Skeletal muscle satellite cell (primary cell): Measurements from ENCODE around the gene SPTBN5.

Source experiments
- H3K27me3 ChIP-seq: 2 replicates; pipeline ENCODE4 v1.7.0; 2013; ENCODE audit warnings: low read length; ENCODE audit not compliant: control insufficient read depth, insufficient read depth
- H3K36me3 ChIP-seq: 2 replicates; pipeline ENCODE4 v1.7.0; 2013; ENCODE audit warnings: mild to moderate bottlenecking, control low read depth, low read length; ENCODE audit not compliant: insufficient read depth
- H3K4me1 ChIP-seq: 2 replicates; pipeline ENCODE4 v1.7.0; 2013; ENCODE audit warnings: low read length; ENCODE audit not compliant: control insufficient read depth, insufficient read depth
- H3K4me2 ChIP-seq: 2 replicates; pipeline ENCODE4 v1.7.0; 2013; ENCODE audit warnings: mild to moderate bottlenecking, low read length
- H3K4me3 ChIP-seq: 2 replicates; pipeline ENCODE4 v1.7.0; 2013; ENCODE audit warnings: low read length
- H3K9ac ChIP-seq: 2 replicates; pipeline ENCODE4 v1.7.0; 2013; ENCODE audit warnings: mild to moderate bottlenecking, low read depth, low read length, moderate library complexity
- H3K9me3 ChIP-seq: replicated peaks from 2 replicates; pipeline ENCODE4 v1.7.0; 2013; ENCODE audit warnings: mild to moderate bottlenecking, control low read depth, low read length

The SPTBN5 gene

DNA sequence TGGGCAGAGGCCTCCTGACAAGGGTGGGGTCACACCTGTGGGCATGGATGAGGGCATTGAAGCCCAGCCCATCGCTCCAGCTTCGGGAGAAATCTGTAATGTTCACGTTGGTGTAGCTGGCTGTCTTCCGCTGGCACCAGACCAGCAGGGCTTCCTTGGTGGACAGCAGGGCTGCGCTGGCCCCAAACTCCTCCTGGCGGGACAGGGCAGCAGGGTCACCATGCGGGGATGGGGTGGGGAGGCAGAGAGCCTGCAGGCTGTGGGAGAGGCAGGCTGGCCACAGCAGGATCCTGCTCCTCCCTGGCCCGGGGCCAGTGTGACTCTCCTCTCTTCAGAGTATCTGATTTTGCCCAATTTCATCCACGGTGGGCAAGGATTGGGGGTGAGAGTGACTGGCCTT, 6.0 kb downstream of the SPTBN5 start:
- Histone ChIP-seq H3K27me3 (no peaks in the 10 kb centered on the region), H3K9me3 (no peaks in the 10 kb centered on the region), H3K9ac (no peak overlapping the region), H3K36me3 (no peaks in the 10 kb centered on the region), H3K4me3 (no peak overlapping the region), H3K4me1 (no peaks in the 10 kb centered on the region), H3K4me2 (no peak overlapping the region)

DNA sequence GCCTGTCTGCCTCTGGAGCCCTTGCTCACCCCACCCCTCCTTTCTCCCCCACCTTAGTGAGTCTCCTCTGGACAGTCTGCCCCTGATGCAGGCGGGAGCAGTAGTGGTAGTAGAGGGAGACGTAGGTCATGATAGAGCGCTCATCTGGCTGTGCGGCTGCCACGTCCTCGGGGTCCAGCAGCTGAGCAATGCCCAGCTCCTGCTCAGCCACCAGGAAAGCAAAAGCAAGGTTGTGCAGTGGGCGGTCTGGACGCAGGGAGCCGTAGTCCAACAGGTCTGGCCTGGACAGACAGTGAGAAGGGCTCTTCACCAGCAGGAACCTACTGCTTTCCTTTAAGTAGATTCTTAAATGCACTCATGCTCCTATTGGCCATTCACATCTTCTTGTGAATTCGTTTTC, 6.7 kb downstream of the SPTBN5 start:
- Histone ChIP-seq H3K9me3 (no peaks in the 10 kb centered on the region), H3K4me1 (no peaks in the 10 kb centered on the region), H3K9ac (no peak overlapping the region), H3K4me2 (no peak overlapping the region), H3K36me3 (no peaks in the 10 kb centered on the region), H3K4me3 (no peak overlapping the region), H3K27me3 (peaks cover 3% of the 10 kb centered on the region)

DNA sequence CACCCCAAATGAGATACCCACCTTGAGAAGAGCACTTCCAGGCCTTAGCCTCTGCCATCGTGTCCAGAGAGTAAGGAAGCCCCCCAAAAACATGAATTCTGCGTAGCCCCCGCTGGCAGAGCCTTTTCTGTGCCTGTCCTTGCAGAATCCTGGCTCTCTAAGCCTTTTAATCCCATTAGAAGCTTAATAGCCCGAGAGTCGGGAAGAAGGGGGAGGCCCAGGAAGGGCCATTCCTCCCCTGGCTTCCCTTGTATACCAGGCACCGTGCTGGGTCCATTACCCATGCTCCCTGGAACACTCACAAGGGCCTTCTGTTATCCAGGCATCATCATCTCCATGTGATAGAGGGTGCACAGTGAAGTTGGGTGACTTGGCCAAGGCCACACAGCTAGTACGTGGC, 7.1 kb downstream of the SPTBN5 start:
- no peak overlapping the region for H3K4me3 ChIP-seq
- H3K27me3 ChIP-seq: peaks cover 3% of the 10 kb centered on the region
- no peaks in the 10 kb centered on the region for H3K36me3 ChIP-seq
- no peak overlapping the region for H3K9ac ChIP-seq
- H3K4me1 ChIP-seq: peaks cover 2% of the 10 kb centered on the region
- no peak overlapping the region for H3K4me2 ChIP-seq
- H3K9me3 ChIP-seq: no peaks in the 10 kb centered on the region

DNA sequence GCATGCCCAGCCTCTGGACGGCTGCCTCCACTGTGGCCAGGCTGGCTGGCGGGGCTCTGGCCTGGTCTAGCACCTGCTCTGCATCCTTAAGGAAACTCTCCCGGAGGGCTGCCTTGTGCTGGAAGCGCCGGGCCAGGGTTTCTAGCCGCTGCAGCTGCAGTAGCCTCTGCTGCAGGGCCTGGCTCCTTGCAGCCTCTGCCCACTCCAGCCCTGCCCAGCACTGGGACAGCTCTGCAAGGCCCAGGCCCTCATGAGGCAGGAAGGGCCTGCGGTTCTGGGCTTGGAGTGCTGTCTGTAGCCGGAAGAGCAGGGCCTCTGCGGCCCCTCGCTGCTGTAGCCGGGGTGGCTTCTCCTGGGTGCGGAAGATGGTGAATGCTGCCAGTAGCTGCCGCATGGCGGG, 8.0 kb downstream of the SPTBN5 start:
- no peaks in the 10 kb centered on the region for H3K36me3 ChIP-seq
- no peak overlapping the region for H3K4me2 ChIP-seq
- peaks cover 8% of the 10 kb centered on the region for H3K4me1 ChIP-seq
- no peak overlapping the region for H3K4me3 ChIP-seq
- no peak overlapping the region for H3K9ac ChIP-seq
- peaks cover 12% of the 10 kb centered on the region for H3K27me3 ChIP-seq
- H3K9me3 ChIP-seq: no peaks in the 10 kb centered on the region

DNA sequence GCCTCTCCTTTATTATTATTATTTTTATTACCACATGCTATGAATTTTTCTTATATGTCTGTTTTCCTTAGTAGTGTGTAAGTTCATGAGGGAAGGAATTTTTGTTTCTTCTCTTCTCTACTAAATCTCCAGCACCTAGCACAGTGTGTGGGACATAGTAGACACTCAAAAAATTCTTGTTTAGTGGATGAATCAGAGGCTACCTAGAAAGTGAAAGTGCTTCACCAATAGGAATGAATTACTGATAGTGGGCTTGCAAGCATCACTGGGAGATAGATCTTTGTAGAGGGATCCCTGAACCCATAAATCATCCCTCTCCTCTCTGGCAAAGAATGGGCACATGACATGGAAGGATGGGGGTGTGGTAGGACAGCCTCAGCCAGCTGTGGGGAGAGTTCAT, 8.5 kb downstream of the SPTBN5 start:
- H3K27me3 ChIP-seq: peaks cover 14% of the 10 kb centered on the region
- H3K4me3 ChIP-seq: no peak overlapping the region
- H3K4me1 ChIP-seq: peaks cover 8% of the 10 kb centered on the region
- no peaks in the 10 kb centered on the region for H3K36me3 ChIP-seq
- H3K9ac ChIP-seq: no peak overlapping the region
- no peak overlapping the region for H3K4me2 ChIP-seq
- no peaks in the 10 kb centered on the region for H3K9me3 ChIP-seq

DNA sequence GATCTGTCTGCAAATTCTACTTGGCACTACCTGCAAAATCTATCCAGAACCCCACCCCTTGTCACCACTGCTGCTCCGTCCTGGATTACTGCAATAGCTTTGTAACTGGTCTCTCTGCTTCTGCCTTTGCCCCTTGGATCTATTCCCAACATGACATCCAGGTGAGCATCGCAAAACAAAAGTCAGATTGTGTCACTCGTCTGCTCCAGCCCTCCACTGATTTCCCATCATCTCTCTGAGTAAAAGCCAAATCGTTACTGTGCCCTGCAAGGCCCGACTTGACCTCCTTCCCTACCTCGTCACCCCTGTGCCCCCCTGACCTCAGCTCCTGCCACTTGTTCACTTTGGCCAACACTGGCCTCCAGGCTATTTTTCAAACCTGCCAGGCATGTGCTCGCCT, 9.4 kb downstream of the SPTBN5 start:
- Histone ChIP-seq H3K4me3 (no peak overlapping the region), H3K4me1 (peaks cover 8% of the 10 kb centered on the region), H3K36me3 (no peaks in the 10 kb centered on the region), H3K9ac (no peak overlapping the region), H3K4me2 (no peak overlapping the region), H3K9me3 (no peaks in the 10 kb centered on the region), H3K27me3 (peaks cover 17% of the 10 kb centered on the region)

DNA sequence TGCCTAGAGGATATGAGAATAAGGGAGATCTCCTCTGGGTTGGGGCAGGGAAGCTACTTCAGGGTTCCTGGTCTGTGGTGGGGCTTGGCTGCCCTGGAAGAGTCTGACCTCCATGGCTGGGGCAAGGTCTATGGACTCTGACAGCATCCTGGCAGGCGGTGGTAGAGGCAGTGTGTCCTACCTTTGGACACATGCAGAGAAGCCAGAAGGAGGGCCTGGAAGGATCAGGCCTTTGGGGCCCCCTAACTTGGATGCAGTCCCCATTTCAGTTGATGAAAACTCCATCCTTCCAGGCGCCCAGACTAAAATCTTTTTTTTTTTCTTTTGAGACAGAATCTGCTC, 10.4 kb downstream of the SPTBN5 start:
- Histone ChIP-seq H3K36me3 (no peaks in the 10 kb centered on the region), H3K4me2 (no peak overlapping the region), H3K4me1 (peaks cover 8% of the 10 kb centered on the region), H3K9me3 (no peaks in the 10 kb centered on the region), H3K9ac (no peak overlapping the region), H3K27me3 (peaks cover 17% of the 10 kb centered on the region), H3K4me3 (no peak overlapping the region)

DNA sequence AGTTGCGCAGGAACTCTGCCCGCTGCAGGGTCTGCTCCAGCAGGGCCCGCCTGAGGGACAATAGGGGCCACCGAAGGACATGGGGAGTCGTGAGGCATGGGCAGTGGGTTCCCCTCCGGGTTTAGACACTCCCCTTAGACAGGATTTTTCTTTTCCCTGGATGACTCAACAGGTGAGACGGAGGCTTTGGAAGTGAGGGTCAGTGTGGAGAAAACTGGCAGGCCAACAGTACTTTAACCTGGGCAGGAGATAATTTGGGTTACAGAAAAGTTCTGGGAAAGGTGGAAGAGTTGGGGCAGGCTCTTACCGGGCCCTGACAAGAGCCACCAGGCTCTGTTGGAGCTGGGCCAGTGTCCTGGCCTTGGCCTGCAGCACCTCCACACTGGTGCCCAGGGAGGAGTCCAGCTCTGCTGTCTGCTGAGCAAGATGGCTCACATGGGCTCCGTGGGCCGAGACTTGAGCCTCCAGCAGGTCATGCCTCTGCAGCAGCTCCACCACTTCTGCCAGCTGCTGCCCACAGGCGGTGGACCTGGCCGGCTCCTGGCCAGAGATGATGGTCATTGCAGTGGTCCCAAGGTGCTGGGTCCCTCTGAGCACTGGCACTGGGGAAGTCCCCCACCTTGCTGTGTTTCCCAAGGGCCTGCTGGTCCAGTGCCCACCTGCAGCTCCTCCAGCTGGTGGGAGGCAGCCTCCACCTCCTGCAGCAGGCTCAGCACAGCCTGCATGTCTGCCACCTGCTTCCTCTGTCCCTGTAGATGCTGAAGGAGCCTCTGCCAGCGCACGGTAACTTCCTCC, 11.0 kb downstream of the SPTBN5 start:
- peaks cover 8% of the 10 kb centered on the region for H3K4me1 ChIP-seq
- no peaks in the 10 kb centered on the region for H3K36me3 ChIP-seq
- no peaks in the 10 kb centered on the region for H3K9me3 ChIP-seq
- no peak overlapping the region for H3K4me3 ChIP-seq
- H3K4me2 ChIP-seq: no peak overlapping the region
- peaks cover 17% of the 10 kb centered on the region for H3K27me3 ChIP-seq
- no peak overlapping the region for H3K9ac ChIP-seq

DNA sequence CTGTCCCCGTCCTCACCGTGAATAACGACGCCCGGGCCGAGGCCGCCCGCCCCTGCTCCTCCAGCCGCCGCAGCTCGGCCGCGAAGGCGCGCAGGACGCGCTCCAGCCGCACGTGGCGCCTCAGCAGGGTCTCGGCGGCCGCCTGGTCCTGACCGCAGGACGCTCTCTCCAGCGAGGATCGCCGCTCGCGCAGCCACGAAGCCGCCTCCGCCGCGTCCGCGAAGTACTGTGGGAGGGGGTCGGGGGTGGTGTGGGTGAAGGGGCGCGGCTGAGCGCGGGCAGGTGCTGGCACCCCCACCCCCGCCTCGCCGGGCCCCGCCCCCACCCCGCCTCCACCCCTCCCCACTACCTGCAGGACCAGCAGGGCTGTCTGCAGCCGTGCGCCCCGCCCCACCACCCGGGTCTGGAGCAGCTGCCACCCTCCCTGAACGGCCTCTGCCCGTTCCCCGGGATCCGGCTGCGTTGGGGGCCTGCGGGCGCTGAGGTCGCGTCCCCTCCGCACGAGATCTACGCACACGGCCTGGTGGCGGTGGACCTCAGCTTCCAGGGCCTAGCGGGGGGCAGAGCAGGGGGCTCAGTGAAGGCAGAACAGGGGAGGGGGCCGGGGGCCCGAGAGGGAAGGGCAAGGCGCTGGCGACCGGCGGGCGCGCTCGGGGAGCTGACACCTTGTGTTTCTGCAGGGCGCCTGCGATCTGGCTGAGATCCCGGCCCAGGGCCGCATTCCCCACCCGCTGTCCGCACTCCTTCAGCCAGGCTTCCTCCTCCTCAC, 11.7 kb downstream of the SPTBN5 start:
- H3K9ac ChIP-seq: no peak overlapping the region

DNA sequence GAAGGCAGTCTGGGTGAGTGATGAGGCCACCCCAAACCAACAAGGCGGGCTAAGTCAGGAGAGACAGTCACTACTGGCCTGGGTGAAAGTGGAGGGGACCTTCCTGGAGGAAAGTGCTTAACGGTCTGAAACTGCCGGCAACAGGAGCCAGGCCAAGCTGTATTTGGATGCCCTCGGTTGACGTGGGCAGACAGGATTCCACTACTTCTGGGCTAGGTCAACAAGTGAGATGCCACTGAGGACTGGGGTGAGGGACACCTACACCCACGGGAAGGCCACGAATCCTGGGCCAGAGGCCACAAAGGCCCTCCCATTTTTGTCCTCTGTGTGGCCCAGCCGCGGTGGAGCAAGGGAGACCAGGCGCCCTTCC, 12.3 kb downstream of the SPTBN5 start:
- no peak overlapping the region for H3K9ac ChIP-seq
- no peaks in the 10 kb centered on the region for H3K9me3 ChIP-seq
- peak overlapping the region; percentile 48 for H3K4me2 ChIP-seq
- no peak overlapping the region for H3K4me3 ChIP-seq
- no peaks in the 10 kb centered on the region for H3K36me3 ChIP-seq
- H3K4me1 ChIP-seq: peaks cover 8% of the 10 kb centered on the region
- peaks cover 17% of the 10 kb centered on the region for H3K27me3 ChIP-seq

More for the DNA sequence above, 11.7 kb downstream of the SPTBN5 start:
- H3K4me3 ChIP-seq: no peak overlapping the region
- peak overlapping the region; percentile 48 for H3K4me2 ChIP-seq
- H3K4me1 ChIP-seq: peaks cover 8% of the 10 kb centered on the region
- H3K9me3 ChIP-seq: no peaks in the 10 kb centered on the region
- H3K36me3 ChIP-seq: no peaks in the 10 kb centered on the region
- H3K27me3 ChIP-seq: peaks cover 17% of the 10 kb centered on the region

DNA sequence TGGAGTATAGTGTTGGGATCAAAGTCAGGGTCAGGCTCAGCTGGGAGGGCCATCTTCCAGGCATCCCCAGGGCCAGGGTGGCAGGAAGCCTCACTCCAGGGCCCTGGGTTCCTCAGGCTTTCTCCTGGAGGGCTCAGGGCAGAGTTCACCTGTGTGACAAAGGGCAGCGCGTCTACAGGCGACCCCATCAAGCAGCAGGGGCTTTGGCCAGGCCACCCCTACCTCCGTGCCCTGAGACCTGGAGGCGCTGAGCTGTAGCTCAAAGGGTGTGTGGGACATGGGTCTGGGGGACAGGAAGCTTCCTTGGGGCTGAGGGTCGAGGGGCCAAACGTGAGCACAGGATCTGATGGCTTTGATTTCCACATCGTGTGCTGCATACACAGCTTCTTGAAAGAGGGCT, 12.8 kb downstream of the SPTBN5 start:
- Histone ChIP-seq H3K9me3 (no peaks in the 10 kb centered on the region), H3K36me3 (no peaks in the 10 kb centered on the region), H3K9ac (no peak overlapping the region), H3K4me1 (peaks cover 8% of the 10 kb centered on the region), H3K27me3 (peaks cover 17% of the 10 kb centered on the region), H3K4me3 (no peak overlapping the region), H3K4me2 (no peak overlapping the region)
